ENCODE measurements around the gene NME9.

NME9 gene

GRCh38 chr3:138361561-138361971, 31.9 kb upstream of the NME9 start:
- no peak for DNase-seq

GRCh38 chr3:138360869-138361525, 31.3 kb upstream of the NME9 start:
- DNase-seq = no peak

GRCh38 chr3:138359919-138360868, 30.5 kb upstream of the NME9 start:
- no peak for DNase-seq

GRCh38 chr3:138359148-138359918, 29.7 kb upstream of the NME9 start:
- DNase-seq = no peak

GRCh38 chr3:138356730-138357405, 27.2 kb upstream of the NME9 start:
- no peak for DNase-seq

- no peak for DNase-seq
Measured at GRCh38 chr3:138355071-138355470, 25.4 kb upstream of the NME9 start.

- DNase-seq = no peak
Measured at GRCh38 chr3:138354376-138354775, 24.7 kb upstream of the NME9 start.

- no peak for DNase-seq
Measured at GRCh38 chr3:138351916-138352550, 22.4 kb upstream of the NME9 start.

GRCh38 chr3:138351151-138351550, 21.5 kb upstream of the NME9 start:
- DNase-seq = no peak

GRCh38 chr3:138349926-138350665, 20.4 kb upstream of the NME9 start:
- peak; percentile 79 for DNase-seq

GRCh38 chr3:138348754-138349739, 19.4 kb upstream of the NME9 start:
- peak; percentile 24 for DNase-seq

- DNase-seq = peak; percentile 77
Measured at GRCh38 chr3:138347960-138348753, 18.5 kb upstream of the NME9 start, which contains the start of gene MRAS. TSS of gene MRAS (plus strand) at chr3:138348579. CDS start at chr3:138372884, 24,305 bp downstream.

GRCh38 chr3:138344754-138345153, 15.1 kb upstream of the NME9 start:
- no peak for DNase-seq

GRCh38 chr3:138340511-138340910, 10.9 kb upstream of the NME9 start:
- no peak for DNase-seq

- DNase-seq = no peak
Measured at GRCh38 chr3:138338811-138339210, 9.2 kb upstream of the NME9 start.

- no peak for DNase-seq
Measured at GRCh38 chr3:138338244-138338643, 8.6 kb upstream of the NME9 start.

- no peak for DNase-seq
Measured at GRCh38 chr3:138336454-138336999, 6.9 kb upstream of the NME9 start.

- no peak for DNase-seq
Measured at GRCh38 chr3:138334608-138335007, 5.0 kb upstream of the NME9 start.
